NCI-H2081 treated with DMSO at 0.1 percent for 48 hours (cell line): ENCODE measurements around the gene IRAK1.

ENCODE experiments used
- DNase-seq: peaks from one replicate; lab custom pipeline; 2025; lab: John Stamatoyannopoulos, UW

Gene IRAK1

GRCh38 chrX:154040307-154040756 lies 20.6 kb upstream of the IRAK1 start:
- no peak for DNase-seq

GRCh38 chrX:154039577-154039976 lies 19.9 kb upstream of the IRAK1 start:
- no peak for DNase-seq

DNA sequence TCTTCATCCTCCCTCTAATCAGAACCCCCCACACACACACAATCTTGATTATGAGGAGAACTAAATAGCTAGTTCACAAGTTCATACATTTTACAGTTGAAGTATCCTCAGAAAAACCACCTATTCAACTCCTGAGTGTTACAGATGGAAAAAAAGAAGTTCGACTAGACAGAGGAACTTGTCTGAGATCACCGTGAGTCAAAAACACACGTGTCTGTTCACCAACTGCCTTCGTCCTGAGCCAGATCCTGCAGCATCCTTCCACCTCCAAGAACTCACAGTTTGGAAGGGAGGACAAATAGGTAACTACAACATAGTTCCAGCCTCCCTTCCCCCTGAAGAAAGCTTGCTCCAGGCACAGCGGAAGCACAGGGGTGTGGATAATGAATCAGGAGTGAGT lies 19.0 kb upstream of the IRAK1 start:
- no peak for DNase-seq

DNA sequence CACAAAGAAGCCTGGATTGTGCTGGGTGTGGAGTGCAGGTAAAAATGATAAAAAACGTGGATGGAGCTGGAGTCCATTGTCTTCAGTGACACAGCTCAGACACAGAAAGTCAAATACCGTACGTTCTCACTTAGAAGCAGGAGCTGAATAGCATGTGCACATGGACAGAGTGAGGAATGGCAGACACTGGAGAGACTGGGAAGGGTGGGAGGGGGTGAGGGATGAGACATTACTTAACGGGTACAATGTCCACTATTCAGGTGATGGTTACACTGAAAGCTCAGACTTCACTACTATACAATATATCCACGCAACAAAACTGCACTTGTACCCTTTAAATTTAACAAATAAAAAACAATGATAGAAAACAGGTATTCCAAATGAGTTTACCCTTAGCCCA lies 18.1 kb upstream of the IRAK1 start:
- DNase-seq = no peak

DNA sequence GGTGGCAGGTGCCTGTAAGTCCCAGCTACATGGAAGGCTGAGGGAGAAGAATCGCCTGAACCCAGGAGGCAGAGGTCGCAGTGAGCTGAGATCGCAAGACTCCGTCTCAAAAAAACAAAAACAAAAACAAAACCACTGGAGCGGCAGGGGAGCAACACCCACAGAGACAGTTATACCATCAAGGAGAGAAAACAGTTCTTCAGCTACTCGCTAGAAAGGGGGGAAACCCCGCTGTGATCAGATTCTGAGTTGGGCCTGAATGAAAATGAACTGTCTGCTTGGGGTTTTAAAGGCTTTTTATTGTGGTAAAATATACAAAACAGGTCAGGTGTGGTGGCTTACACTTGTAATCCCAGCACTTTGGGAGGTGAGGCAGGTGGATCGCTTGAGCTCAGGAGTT lies 16.8 kb upstream of the IRAK1 start:
- DNase-seq = no peak

GRCh38 chrX:154033848-154034247 lies 14.1 kb upstream of the IRAK1 start:
- no peak for DNase-seq

DNA sequence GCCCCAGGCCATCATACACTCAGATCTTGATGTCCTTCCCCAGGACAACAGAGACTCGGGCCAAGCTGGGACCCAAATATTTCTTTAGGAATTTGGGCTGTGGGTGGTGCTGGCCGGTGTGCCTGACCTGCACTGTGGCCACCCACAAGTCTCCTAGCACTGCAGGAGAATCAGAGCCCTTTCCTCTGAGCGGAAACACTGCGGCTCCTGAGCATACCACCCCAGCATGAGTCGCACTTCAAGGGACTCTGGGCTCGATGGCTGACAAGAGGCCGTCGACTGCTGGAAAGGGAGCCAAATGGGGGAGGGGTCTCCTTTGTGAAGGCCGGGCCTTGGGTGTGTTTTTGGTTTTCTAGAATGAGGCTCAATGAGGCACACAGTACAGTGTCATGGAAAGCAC lies 13.0 kb upstream of the IRAK1 start:
- DNase-seq = no peak

- DNase-seq = no peak
Measured at GRCh38 chrX:154032160-154032559, 12.5 kb upstream of the IRAK1 start.

DNA sequence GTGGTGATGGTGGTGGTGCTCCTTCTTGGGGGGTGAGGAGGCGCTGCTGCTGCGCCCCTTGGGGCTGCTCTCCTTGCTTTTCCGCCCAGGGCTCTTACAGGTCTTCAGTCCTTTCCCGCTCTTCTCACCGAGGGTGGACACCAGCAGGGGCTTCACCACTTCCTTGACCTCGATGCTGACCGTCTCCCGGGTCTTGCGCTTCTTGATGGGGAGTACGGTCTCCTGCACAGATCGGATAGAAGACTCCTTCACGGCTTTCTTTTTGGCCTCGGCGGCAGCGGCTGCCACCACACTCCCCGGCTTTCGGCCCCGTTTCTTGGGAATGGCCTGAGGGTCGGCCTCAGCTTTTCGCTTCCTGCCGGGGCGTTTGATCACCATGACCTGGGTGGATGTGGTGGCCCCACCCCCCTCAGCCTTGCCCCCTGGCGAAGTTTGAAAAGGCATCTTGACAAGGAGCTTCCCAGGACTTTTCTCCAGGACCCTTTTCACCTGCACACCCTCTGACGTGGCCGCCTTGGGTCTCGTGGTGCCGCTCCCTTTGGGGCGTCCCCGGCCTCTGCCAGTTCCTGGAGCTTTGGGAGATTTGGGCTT lies 11.1 kb upstream of the IRAK1 start:
- DNase-seq = no peak

- no peak for DNase-seq
Measured at GRCh38 chrX:154030266-154030665, 10.6 kb upstream of the IRAK1 start.

DNA sequence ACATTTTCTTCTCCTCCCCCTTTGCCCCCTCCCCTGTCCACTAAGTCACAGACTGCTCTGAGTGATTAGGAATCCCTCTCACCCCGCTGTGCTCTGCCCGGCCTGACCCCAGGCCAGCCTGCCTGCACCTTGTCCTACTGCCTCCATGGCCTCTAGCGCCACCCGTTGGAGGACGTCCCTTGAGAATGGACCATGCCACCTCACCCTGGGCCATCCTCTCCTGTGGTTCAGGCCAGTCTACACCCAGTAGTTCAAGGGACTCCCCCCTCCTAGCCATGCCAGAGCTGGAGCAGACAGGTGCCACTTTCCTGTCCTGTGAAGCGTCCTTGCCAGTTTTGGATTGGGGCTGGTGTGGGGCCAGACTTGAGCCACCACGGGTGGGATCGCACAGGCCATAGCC lies 9.7 kb upstream of the IRAK1 start:
- no peak for DNase-seq

DNA sequence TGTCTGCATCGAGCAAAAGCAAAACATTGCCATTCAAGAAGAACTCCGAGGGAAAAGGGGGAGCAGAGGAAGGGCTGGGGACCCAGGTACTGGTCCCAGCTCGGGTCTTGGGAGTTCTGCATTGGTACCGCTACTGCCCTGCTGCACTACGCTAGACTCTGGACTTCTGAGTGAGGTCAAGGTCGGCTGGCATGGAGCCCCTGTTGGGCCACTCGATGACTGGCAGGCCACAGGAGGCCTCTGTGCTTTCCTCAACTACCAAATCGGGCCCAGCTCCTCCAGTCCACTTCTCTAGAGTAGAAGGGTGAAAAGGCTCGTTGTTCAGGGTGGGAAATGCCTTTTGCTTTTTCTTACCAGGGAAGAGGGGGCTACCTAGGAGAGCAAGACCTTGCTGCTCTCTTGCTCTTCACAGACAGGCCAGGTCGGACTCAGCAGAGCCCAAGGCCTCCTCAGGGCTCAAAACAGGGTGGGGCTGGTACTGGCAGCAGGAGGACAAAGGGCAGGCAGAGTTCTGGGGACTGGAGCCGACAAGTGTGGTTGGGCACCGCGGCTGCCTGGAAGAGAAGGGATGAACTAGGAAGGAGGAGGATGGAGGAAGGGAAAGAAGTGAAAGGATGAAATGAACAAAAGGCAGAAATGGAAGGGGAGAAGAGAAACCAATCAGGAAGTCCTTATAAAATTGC lies 8.9 kb upstream of the IRAK1 start:
- DNase-seq = no peak

- no peak for DNase-seq
Measured at GRCh38 chrX:154027986-154028385, 8.3 kb upstream of the IRAK1 start.

- no peak for DNase-seq
Measured at GRCh38 chrX:154027022-154027402, 7.3 kb upstream of the IRAK1 start.

- no peak for DNase-seq
Measured at GRCh38 chrX:154026136-154027021, 6.7 kb upstream of the IRAK1 start.

DNA sequence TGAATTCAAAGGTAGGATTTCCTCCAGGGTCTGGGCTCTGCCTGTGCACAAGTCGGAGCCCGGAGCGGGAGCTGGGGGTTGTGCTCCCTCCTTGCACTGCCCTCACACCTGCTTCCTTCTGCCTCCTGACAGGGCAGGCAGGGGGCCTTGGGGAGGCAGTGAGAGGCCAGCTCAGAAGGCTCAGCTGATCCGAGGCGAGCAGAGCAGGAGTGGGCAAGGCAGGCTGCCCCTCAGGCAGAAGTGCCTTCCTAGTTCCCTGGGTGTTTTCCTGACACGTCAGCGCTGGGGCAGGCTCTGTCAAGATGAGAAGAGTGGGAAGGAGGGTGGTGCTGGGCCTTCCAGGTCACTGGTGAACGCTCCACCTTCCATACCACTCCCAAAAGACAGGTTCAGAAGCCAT lies 5.5 kb upstream of the IRAK1 start:
- DNase-seq = no peak

DNA sequence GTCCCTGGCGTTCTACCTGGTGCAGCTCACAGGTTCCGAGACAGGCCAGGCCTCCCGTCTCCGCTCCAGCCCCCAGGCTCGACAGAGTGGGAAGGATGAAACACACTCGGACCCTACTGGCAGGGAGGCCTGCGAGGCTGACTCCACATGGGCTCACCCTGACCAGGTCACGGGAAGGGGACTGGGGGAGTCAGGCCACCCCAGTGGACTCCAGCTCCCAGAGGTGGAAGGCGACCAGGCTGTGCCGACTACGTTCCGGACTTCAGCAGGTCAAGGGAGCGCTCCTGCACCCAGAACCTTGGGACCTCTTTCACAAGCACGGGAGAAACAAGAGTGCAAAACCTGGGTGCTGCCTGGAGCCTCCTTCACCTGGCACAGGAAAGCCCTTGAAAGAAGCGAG lies 4.6 kb upstream of the IRAK1 start:
- DNase-seq = no peak

DNA sequence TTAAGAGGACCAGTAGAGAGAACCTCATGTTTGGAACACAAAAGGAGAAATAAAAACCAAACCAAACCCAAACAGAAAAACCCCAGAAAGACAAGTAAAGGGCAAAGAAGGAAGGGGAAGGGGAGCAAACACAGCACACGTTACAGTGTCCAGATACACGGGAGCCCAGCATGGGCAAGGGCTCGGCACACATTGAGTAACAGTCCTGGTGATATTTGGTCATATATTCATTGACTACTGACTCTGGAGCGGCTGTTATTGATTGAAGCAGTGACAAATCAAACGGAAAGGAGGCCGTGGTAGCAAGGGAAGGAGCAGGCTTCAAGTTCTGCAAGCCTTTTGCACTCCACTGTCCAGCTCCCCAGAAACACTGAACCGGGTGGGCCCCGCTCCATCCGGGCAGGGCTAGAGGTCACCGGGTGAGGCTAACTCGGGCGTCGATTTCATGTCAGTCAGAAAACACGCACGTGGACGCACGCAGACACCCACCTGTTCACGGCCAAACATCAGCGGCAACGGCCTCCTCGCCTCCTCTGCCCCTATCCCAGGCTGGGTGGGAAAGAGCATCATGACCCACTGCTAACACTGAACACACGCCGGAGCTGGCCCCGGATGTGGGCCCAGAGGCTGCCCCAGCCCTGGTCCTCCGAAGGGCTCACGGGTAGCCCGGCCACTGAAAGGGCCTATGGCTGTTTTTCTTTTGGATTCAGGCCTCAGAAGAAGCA lies 3.7 kb upstream of the IRAK1 start:
- no peak for DNase-seq

GRCh38 chrX:154022108-154022507 lies 2.4 kb upstream of the IRAK1 start:
- no peak for DNase-seq

GRCh38 chrX:154021131-154021611 lies 1.5 kb upstream of the IRAK1 start:
- DNase-seq = no peak

DNA sequence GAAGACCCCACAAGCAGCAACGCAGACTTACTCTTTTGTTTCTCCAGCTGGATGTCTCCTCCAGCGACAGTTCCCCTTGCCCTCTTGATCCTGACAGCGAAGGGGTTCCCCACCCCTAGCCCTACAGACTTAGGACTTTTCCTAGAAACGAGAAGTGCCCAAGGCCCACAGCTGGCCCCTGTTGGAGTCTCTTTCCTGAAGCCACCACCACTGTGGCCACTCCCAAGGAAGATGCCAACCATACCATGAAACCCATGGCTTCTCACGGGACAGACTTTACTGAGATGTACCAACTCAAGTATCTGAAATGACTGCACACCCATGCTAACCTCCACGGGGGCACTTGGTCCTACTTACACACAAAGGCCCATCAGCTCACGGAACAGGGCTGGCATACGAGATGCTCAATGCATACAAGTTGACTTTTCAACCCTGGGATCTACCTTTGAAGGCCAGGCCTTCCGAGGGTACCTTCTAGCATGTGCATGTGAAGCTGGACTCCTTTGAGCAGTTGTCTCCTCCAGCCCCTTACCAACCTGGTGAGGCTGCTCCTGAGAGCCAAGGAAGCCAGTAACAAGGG lies 924 bp upstream of the IRAK1 start:
- DNase-seq = no peak

- DNase-seq = no peak
Measured at GRCh38 chrX:154019061-154019621, 561 bp downstream of the IRAK1 start.
